HEK293 (cell line): ENCODE results near the gene PRDM10.

Source experiments
- CTCF ChIA-PET: fragments of 350-600 bp; formaldehyde crosslinking; extraction: SDS; loops from one replicate; lab custom pipeline; 2021; ENCODE audit warnings: antibody characterized with exemption; lab: Yijun Ruan, JAX
- POLR2A ChIA-PET: fragments of 300-600 bp; formaldehyde crosslinking; extraction: SDS; loops from one replicate; lab custom pipeline; 2020; ENCODE audit warnings: antibody characterized with exemption, inconsistent platforms; lab: Yijun Ruan, JAX
- H3K27ac ChIP-seq: fragments of 200-500 bp; sonication (Bioruptor generic); 2 replicates; pipeline ENCODE4 v1.5.1; 2014; ENCODE audit warnings: low read depth, low read length, control low read depth, inconsistent platforms; ENCODE audit errors: extremely low read depth
- H3K36me3 ChIP-seq, 2 experiments: fragments of 200-500 bp in 1 of 2; sonication (Bioruptor generic) in 1 of 2; 1 replicate in 1 of 2; 2 replicates in 1 of 2; pipeline ENCODE4 v1.5.1; 2014 to 2017; ENCODE audit warnings: inconsistent platforms in 2 of 2, low read length in 2 of 2; ENCODE audit not compliant: control insufficient read depth in 2 of 2, insufficient read depth in 1 of 2
- H3K4me1 ChIP-seq: fragments of 200-500 bp; sonication (Bioruptor generic); 2 replicates; pipeline ENCODE4 v1.5.1; 2014; ENCODE audit warnings: mild to moderate bottlenecking, low read length, inconsistent platforms; ENCODE audit not compliant: control insufficient read depth, insufficient read depth
- H3K4me3 ChIP-seq: 2 replicates; pipeline ENCODE4 v1.5.1; 2011; ENCODE audit warnings: low read depth, mild to moderate bottlenecking, control low read depth, low read length, moderate library complexity
- H3K9me3 ChIP-seq: fragments of 200-500 bp; sonication (Bioruptor generic); 2 replicates; pipeline ENCODE4 v1.5.1; 2014; ENCODE audit warnings: low read depth, low read length, inconsistent platforms; ENCODE audit not compliant: control insufficient read depth, insufficient read depth
- FEZF1 ChIP-seq: fragments of 450-650 bp; formaldehyde crosslinking; IDR thresholded peaks from 2 replicates; pipeline ENCODE4 v1.5.1; 2016; ENCODE audit warnings: missing biosample characterization, missing genetic modification characterization
- KLF9 ChIP-seq: fragments of 450-650 bp; formaldehyde crosslinking; IDR thresholded peaks from 2 replicates; pipeline ENCODE4 v1.5.1; 2016; ENCODE audit warnings: missing biosample characterization, missing genetic modification characterization, low read depth
- SETDB1 ChIP-seq: IDR thresholded peaks from one replicate; pipeline ENCODE4 v1.6.1; 2017; ENCODE audit warnings: mild to moderate bottlenecking, low read length, moderate library complexity, mixed read lengths; ENCODE audit not compliant: insufficient read length
- ZBTB20 ChIP-seq: fragments of 450-650 bp; formaldehyde crosslinking; IDR thresholded peaks from 2 replicates; pipeline ENCODE4 v1.5.1; 2016; ENCODE audit warnings: missing biosample characterization, missing genetic modification characterization
- ZNF133 ChIP-seq: fragments of 450-650 bp; formaldehyde crosslinking; IDR thresholded peaks from 2 replicates; pipeline ENCODE4 v1.5.1; 2016; ENCODE audit warnings: missing biosample characterization, missing genetic modification characterization
- ZNF571 ChIP-seq: fragments of 450-650 bp; formaldehyde crosslinking; IDR thresholded peaks from 2 replicates; pipeline ENCODE4 v1.5.0; 2017; ENCODE audit warnings: missing biosample characterization, missing genetic modification characterization
- ZNF610 ChIP-seq: fragments of 450-650 bp; formaldehyde crosslinking; IDR thresholded peaks from 2 replicates; pipeline ENCODE4 v1.5.1; 2016; ENCODE audit warnings: missing biosample characterization, missing genetic modification characterization, borderline replicate concordance
- ZNF623 ChIP-seq: fragments of 450-650 bp; formaldehyde crosslinking; IDR thresholded peaks from 2 replicates; pipeline ENCODE4 v1.5.1; 2016; ENCODE audit warnings: missing biosample characterization, missing genetic modification characterization
- ZNF707 ChIP-seq: fragments of 450-650 bp; formaldehyde crosslinking; IDR thresholded peaks from 2 replicates; pipeline ENCODE4 v1.5.1; 2016; ENCODE audit warnings: missing biosample characterization, missing genetic modification characterization
- TF ChIP-seq, protein P1 (sequence below): fragments of 450-650 bp; formaldehyde crosslinking; IDR thresholded peaks from 2 replicates; pipeline ENCODE4 v1.5.1; 2016; ENCODE audit warnings: missing biosample characterization, missing genetic modification characterization
- TF ChIP-seq, protein P2 (sequence below): fragments of 450-650 bp; formaldehyde crosslinking; IDR thresholded peaks from 2 replicates; pipeline ENCODE4 v1.5.1; 2017; ENCODE audit warnings: missing biosample characterization, missing genetic modification characterization
- TF ChIP-seq, protein P3 (sequence below): fragments of 450-650 bp; formaldehyde crosslinking; IDR thresholded peaks from 2 replicates; pipeline ENCODE4 v1.5.1; 2016; ENCODE audit warnings: missing biosample characterization, missing genetic modification characterization
- TF ChIP-seq, protein P4 (sequence below): fragments of 450-650 bp; IDR thresholded peaks from 2 replicates; pipeline ENCODE4 v1.5.1; 2018; ENCODE audit warnings: missing biosample characterization, missing genetic modification characterization

PRDM10 gene

DNA sequence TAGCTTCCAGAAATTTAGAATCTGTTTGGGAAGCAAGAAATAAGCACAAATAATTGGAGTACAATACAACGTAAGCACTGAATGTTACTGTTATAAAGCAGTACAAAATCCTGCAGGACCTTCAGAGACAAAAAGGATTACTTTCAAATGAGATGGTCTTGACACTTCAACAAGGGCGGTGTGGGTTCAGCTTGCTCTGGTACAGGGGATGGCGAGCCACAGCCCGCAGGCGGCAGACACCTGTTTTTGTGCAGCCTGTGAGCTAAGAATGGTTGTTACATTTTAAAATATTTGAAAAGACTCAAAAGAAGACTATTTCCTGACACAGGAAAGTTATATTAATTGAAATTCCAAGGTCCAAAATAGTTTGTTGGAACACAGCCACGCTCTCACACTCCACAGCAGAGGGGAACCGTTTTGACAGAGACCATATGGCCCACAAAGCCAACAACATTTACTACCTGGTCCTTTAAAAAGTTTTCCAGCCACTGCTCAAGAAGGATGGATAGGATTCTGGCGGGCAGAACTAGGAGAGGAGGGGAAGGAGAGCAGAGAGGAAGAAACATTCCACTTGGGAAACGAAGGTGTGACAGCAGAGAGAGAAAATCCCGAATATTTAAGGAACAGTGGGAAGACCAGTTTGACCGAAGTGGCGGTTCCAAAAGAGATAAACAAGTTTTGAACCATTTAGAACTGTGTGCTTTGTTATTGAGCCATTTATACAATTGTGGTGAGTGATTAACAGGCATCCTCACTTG is 6.3 kb downstream of the PRDM10 start:
- TF ChIP-seq FEZF1 (peak; percentile 39; the same call in 1 of the 2 replicates), ZNF133 (tag by site-specific recombination) (no peak), ZBTB20 (tag by site-specific recombination) (no peak), SETDB1 (peak; percentile 37)
- Histone ChIP-seq H3K9me3 (no peaks in the 10 kb centered on the region), H3K27ac (no peak overlapping the region), H3K4me1 (peaks cover 10% of the 10 kb centered on the region; the same call in 1 of the 2 replicates), H3K4me3 (no peak overlapping the region), H3K36me3 (no peaks in the 10 kb centered on the region)
- CTCF ChIA-PET, result no interaction called here
- POLR2A ChIA-PET, result no interaction called here

DNA sequence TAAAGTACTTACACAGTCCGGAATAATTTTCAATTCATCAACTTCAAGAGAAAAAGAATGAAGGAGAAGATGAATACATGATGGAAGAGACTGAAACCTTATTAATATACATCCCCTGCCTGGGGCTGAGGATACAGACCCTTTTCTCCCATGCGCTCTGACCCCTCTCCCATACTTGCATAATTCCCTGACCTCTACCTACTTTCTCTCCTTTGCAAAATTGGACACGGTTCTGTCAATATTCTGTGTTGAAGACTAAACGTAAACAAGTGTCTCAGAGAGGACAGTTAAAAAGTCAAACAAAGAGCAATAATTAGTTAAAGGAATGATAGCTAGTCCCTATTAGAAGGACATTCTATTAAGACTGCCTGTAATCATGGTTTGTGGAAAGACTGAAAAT is 7.5 kb downstream of the PRDM10 start:
- no peak for TF ChIP-seq ZNF610 (tag by site-specific recombination)
- no peak for TF ChIP-seq KLF9
- TF ChIP-seq, protein P1, sequence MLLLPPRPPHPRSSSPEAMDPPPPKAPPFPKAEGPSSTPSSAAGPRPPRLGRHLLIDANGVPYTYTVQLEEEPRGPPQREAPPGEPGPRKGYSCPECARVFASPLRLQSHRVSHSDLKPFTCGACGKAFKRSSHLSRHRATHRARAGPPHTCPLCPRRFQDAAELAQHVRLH (tag by site-specific recombination), result no peak
- TF ChIP-seq, protein P2, sequence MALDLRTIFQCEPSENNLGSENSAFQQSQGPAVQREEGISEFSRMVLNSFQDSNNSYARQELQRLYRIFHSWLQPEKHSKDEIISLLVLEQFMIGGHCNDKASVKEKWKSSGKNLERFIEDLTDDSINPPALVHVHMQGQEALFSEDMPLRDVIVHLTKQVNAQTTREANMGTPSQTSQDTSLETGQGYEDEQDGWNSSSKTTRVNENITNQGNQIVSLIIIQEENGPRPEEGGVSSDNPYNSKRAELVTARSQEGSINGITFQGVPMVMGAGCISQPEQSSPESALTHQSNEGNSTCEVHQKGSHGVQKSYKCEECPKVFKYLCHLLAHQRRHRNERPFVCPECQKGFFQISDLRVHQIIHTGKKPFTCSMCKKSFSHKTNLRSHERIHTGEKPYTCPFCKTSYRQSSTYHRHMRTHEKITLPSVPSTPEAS (tag by site-specific recombination), result no peak
- no peak for TF ChIP-seq SETDB1
- no peak for TF ChIP-seq ZNF707
- TF ChIP-seq, protein P3, sequence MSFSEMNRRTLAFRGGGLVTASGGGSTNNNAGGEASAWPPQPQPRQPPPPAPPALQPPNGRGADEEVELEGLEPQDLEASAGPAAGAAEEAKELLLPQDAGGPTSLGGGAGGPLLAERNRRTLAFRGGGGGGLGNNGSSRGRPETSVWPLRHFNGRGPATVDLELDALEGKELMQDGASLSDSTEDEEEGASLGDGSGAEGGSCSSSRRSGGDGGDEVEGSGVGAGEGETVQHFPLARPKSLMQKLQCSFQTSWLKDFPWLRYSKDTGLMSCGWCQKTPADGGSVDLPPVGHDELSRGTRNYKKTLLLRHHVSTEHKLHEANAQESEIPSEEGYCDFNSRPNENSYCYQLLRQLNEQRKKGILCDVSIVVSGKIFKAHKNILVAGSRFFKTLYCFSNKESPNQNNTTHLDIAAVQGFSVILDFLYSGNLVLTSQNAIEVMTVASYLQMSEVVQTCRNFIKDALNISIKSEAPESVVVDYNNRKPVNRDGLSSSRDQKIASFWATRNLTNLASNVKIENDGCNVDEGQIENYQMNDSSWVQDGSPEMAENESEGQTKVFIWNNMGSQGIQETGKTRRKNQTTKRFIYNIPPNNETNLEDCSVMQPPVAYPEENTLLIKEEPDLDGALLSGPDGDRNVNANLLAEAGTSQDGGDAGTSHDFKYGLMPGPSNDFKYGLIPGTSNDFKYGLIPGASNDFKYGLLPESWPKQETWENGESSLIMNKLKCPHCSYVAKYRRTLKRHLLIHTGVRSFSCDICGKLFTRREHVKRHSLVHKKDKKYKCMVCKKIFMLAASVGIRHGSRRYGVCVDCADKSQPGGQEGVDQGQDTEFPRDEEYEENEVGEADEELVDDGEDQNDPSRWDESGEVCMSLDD (tag by site-specific recombination), result no peak
- no peak for TF ChIP-seq ZNF623
- TF ChIP-seq, protein P4, sequence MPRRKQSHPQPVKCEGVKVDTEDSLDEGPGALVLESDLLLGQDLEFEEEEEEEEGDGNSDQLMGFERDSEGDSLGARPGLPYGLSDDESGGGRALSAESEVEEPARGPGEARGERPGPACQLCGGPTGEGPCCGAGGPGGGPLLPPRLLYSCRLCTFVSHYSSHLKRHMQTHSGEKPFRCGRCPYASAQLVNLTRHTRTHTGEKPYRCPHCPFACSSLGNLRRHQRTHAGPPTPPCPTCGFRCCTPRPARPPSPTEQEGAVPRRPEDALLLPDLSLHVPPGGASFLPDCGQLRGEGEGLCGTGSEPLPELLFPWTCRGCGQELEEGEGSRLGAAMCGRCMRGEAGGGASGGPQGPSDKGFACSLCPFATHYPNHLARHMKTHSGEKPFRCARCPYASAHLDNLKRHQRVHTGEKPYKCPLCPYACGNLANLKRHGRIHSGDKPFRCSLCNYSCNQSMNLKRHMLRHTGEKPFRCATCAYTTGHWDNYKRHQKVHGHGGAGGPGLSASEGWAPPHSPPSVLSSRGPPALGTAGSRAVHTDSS (tag by site-specific recombination), result no peak
- no peak for TF ChIP-seq ZNF571 (tag by site-specific recombination)
- TF ChIP-seq ZNF133 (tag by site-specific recombination), result no peak
- peaks cover 10% of the 10 kb centered on the region; the same call in 1 of the 2 replicates for H3K4me1 ChIP-seq
- H3K9me3 ChIP-seq, result no peaks in the 10 kb centered on the region
- no peaks in the 10 kb centered on the region for H3K36me3 ChIP-seq
- no peak overlapping the region for H3K27ac ChIP-seq
- ChIA-PET POLR2A (no interaction called here), CTCF (interaction anchor here (0.6 kb wide), 1 partner anchor 137 kb away, joined by 4 read pairs; no protein-coding TSS in a partner anchor)
- H3K4me3 ChIP-seq, result no peak overlapping the region
